A549 treated with RU486 at 1 μM for 4 hours (cell line): Measurements from ENCODE around the gene VAV2. TPM values are rescaled to one million over a fixed set of nuclear protein-coding genes. Genes with fewer than 3 reads are reported as not detected.

Experiments used
- total RNA-seq: library from RNA; stranded (reverse); fragments of 200-300 nt; extraction: Qiagen RNA extraction; gene quantifications from 5 replicates; pipeline ENCODE4 v1.2.3, GENCODE V29; 2022; ENCODE audit warnings: low read depth

Gene VAV2
- 33.3 to 44.1 TPM (median 39.3 TPM) in 5 replicates for total RNA-seq

GRCh38 chr9:133991964-133992779 lies at the start of gene VAV2:
Gene VAV2 (minus strand): TSS chr9:133992324. CDS start chr9:133992278, 46 bp downstream.

GRCh38 chr9:134024828-134025605 lies 32.9 kb upstream of the VAV2 start, which contains the start of gene BRD3OS:
Gene BRD3OS (plus strand): TSS chr9:134025481. CDS start chr9:134026748, 1,267 bp downstream.

GRCh38 chr9:133737774-133738639 lies 254.1 kb downstream of the VAV2 start, which contains the start of gene SARDH:
Gene SARDH (minus strand): TSS chr9:133738352. CDS start chr9:133734173, 4,179 bp downstream.

Other genes starting within 250 kb of the VAV2 start
- gene BRD3OS, start 33.2 kb upstream of the VAV2 start, total RNA-seq: 13.8 to 20.9 TPM (median 17.5 TPM) in 5 replicates
- gene BRD3, start 75.7 kb upstream of the VAV2 start, total RNA-seq: 11.4 to 22.7 TPM (median 21.3 TPM) in 5 replicates
- 54.0 to 64.8 TPM (median 61.9 TPM) in 5 replicates for gene WDR5, start 143.8 kb upstream of the VAV2 start, total RNA-seq
- gene RNU6ATAC, start 172.2 kb upstream of the VAV2 start, total RNA-seq: not detected in 5 replicates